BLaER1 treated with 17β-estradiol and CSF1 and Interleukin-3, amounts not matched to agents 10 nM and 100 nM (cell line): ENCODE data around the gene KIF16B.
A peak's percentile ranks its signal among the peaks of the same experiment; 100 is the strongest.

ENCODE experiments used
- H3K27ac ChIP-seq, 11 experiments: shearing (Covaris generic); formaldehyde crosslinking; 2 replicates each; pipeline ENCODE4 v1.8.1; 2022
- H3K27me3 ChIP-seq, 11 experiments: shearing (Covaris generic); formaldehyde crosslinking; 2 replicates each; pipeline ENCODE4 v1.8.1; 2022
- H3K36me3 ChIP-seq, 11 experiments: shearing (Covaris generic); formaldehyde crosslinking; 2 replicates each; pipeline ENCODE4 v1.8.1; 2022
- H3K4me1 ChIP-seq, 10 experiments: shearing (Covaris generic); formaldehyde crosslinking; 2 replicates each; pipeline ENCODE4 v1.8.1; 2022
- H3K4me2 ChIP-seq, 11 experiments: shearing (Covaris generic); formaldehyde crosslinking; 2 replicates each; pipeline ENCODE4 v1.8.1; 2022
- H3K4me3 ChIP-seq, 10 experiments: shearing (Covaris generic); formaldehyde crosslinking; 2 replicates each; pipeline ENCODE4 v1.8.1; 2022
- H3K9ac ChIP-seq, 11 experiments: shearing (Covaris generic); formaldehyde crosslinking; 2 replicates each; pipeline ENCODE4 v1.8.1; 2022
- H3K9me3 ChIP-seq, 11 experiments: shearing (Covaris generic); formaldehyde crosslinking; replicated peaks in 1 of 11; 2 replicates each; pipeline ENCODE4 v1.8.1; 2022
- H4K20me1 ChIP-seq, 11 experiments: shearing (Covaris generic); formaldehyde crosslinking; 2 replicates each; pipeline ENCODE4 v1.8.1; 2022
- Cebpa-rat ChIP-seq, 11 experiments: shearing (Covaris generic); IDR thresholded peaks; 2 replicates each; pipeline ENCODE4 v1.8.1; 2022

KIF16B gene

GRCh38 chr20:16351415-16351814, 221.8 kb downstream of the KIF16B start:
- Histone ChIP-seq H3K9me3 (peaks cover 0 to 4% (median 0%) of the 10 kb centered on the region in 11 experiments; a peak in 2 of 22 replicates), H3K4me1 (peaks cover 0 to 20% (median 10%) of the 10 kb centered on the region in 10 experiments; a peak in 12 of 20 replicates), H3K9ac (no peak overlapping the region), H3K27ac (no peak overlapping the region), H3K36me3 (peaks cover under 1 to 52% (median 18%) of the 10 kb centered on the region in 11 experiments; a peak in 17 of 22 replicates), H3K4me3 (no peak overlapping the region), H4K20me1 (no peaks in the 10 kb centered on the region), H3K4me2 (peak overlapping the region in 7 of 11 experiments; percentile 6 to 62 (median 34); a peak in 11 of 22 replicates), H3K27me3 (no peaks in the 10 kb centered on the region)
- TF ChIP-seq Cebpa-rat (IDR thresholded peaks at IDR 0.05): no peak

DNA sequence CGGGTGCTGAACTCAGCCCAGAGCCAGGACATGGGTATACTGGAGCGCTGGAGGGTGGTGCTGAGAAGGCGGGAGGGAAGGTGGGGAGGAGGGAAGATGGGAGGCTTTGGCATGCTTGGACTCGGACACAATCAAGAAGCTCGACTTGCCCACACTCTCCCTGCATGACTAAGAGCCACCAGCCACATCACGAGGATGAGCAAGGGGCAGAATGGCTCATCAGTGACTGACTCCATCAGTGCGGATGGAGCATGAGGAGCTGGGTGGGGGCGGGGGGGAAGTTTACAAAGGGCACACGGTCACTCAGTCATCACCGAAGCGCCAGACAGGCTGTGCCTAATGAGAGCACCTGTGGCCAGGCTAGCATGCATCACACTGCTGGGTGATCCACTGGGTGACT, 222.8 kb downstream of the KIF16B start:
- Histone ChIP-seq H3K4me1 (peaks cover 0 to 20% (median 10%) of the 10 kb centered on the region in 10 experiments; a peak in 12 of 20 replicates), H3K36me3 (peaks cover 0 to 51% (median 16%) of the 10 kb centered on the region in 11 experiments; a peak in 17 of 22 replicates), H3K9ac (no peak overlapping the region), H3K4me2 (no peak overlapping the region), H4K20me1 (no peaks in the 10 kb centered on the region), H3K4me3 (no peak overlapping the region), H3K9me3 (no peaks in the 10 kb centered on the region), H3K27me3 (no peaks in the 10 kb centered on the region), H3K27ac (no peak overlapping the region)
- TF ChIP-seq Cebpa-rat (IDR thresholded peaks at IDR 0.05): no peak

DNA sequence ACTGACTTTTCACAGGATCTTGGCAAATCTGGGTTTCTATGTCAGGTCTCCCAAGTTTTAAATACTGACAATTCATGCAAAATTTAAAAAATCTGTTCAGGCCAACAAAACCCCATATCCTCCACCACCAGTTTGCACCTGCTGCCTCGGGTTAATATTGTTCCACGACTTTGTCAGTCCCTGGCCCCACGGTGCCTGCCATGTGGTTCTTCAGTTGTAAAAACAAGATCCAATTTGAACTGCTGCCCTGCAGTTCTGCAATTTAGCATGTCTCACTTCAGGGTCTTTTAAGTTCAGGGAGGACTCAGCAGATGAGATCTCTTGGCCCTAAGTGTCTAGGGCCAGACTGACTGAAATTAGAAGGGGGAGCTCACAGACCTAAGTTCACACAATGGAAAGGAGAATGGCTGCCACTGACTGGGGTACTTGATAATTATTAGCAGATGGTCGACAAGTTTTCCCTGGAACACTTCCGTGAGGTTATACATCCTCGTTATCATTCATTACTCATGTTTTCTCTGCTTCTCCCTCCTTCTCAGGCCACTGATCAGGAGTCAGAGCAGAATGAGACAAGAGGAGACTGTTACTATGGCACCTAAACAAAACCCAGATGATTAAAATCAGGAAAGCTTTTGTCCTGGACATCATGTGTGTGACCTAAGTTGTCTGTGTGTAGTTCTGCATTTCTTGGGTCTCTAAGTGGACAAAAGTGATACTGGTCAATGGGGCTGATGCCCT, 223.6 kb downstream of the KIF16B start:
- Histone ChIP-seq H3K27me3 (no peaks in the 10 kb centered on the region), H3K4me2 (no peak overlapping the region), H3K27ac (no peak overlapping the region), H3K9me3 (no peaks in the 10 kb centered on the region), H4K20me1 (no peaks in the 10 kb centered on the region), H3K4me3 (no peak overlapping the region), H3K4me1 (peaks cover 0 to 20% (median 10%) of the 10 kb centered on the region in 10 experiments; a peak in 12 of 20 replicates), H3K9ac (no peak overlapping the region), H3K36me3 (peaks cover 0 to 47% (median 19%) of the 10 kb centered on the region in 11 experiments; a peak in 17 of 22 replicates)
- no peak for TF ChIP-seq Cebpa-rat (IDR thresholded peaks at IDR 0.05)

GRCh38 chr20:16346956-16347355, 226.3 kb downstream of the KIF16B start:
- Histone ChIP-seq H3K9me3 (no peaks in the 10 kb centered on the region), H3K36me3 (peaks cover 0 to 47% (median 21%) of the 10 kb centered on the region in 11 experiments; a peak in 18 of 22 replicates), H3K27ac (no peak overlapping the region), H3K4me2 (no peak overlapping the region), H3K27me3 (no peaks in the 10 kb centered on the region), H3K4me3 (no peak overlapping the region), H3K4me1 (peaks cover 0 to 12% (median 9%) of the 10 kb centered on the region in 10 experiments; a peak in 12 of 20 replicates), H3K9ac (no peak overlapping the region), H4K20me1 (no peaks in the 10 kb centered on the region)
- no peak for TF ChIP-seq Cebpa-rat (IDR thresholded peaks at IDR 0.05)

DNA sequence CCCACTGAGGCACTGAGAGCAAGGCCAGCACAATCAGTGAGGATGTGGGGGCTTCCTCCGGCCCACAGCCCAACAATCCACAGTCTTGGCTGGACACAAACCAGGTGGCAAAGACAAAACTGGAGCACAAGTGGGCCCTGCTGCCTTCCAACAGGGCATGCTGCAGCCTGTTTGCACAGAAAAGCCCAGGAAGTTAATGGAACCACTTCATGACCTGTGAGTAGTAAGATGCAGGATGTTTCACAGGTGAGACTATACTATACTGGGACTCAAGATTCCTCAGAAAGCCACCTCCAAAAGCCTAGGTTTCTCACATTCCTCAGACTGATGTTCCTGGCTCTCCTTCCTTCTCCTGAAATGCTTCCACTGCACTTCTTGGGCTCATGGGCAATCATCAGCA, 235.5 kb downstream of the KIF16B start:
- Histone ChIP-seq H3K9ac (no peak overlapping the region), H3K4me1 (peaks cover 0 to 13% (median 0%) of the 10 kb centered on the region in 10 experiments; a peak in 6 of 20 replicates), H3K4me2 (no peak overlapping the region), H3K27me3 (no peaks in the 10 kb centered on the region), H3K9me3 (peaks cover 10 to 35% (median 24%) of the 10 kb centered on the region in 11 experiments; a peak in 21 of 22 replicates), H3K4me3 (no peak overlapping the region), H3K36me3 (peaks cover 22 to 73% (median 49%) of the 10 kb centered on the region in 11 experiments), H3K27ac (no peak overlapping the region), H4K20me1 (no peaks in the 10 kb centered on the region)
- TF ChIP-seq Cebpa-rat (IDR thresholded peaks at IDR 0.05): no peak

DNA sequence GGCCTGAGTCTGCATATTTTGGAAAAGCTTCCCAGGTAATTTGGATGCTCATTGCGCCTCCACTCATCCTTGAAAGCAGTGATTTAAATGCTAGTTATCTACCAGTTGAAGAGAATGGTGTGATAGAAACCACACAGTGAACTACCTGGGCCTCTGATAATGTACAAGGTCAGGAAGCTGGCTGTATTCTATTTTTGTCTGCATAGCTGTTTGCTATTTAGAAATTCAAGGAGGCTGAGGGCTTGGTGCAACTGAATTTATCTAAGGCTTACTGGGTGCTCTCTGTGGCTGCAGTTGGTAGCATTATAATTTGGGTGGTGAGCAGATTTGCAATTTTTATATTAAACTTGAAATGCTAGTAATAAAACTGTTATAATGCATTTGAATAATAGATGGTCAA, 245.6 kb downstream of the KIF16B start:
- no peak overlapping the region for H3K4me3 ChIP-seq
- TF ChIP-seq Cebpa-rat (IDR thresholded peaks at IDR 0.05): no peak
- peaks cover 4 to 63% (median 26%) of the 10 kb centered on the region in 11 experiments; a peak in 18 of 22 replicates for H3K36me3 ChIP-seq
- peaks cover 13 to 39% (median 26%) of the 10 kb centered on the region in 11 experiments; a peak in 20 of 22 replicates for H3K9me3 ChIP-seq
- no peak overlapping the region for H3K27ac ChIP-seq
- no peak overlapping the region for H3K9ac ChIP-seq
- H4K20me1 ChIP-seq: no peaks in the 10 kb centered on the region
- no peaks in the 10 kb centered on the region for H3K4me1 ChIP-seq
- no peak overlapping the region for H3K4me2 ChIP-seq
- H3K27me3 ChIP-seq: no peaks in the 10 kb centered on the region

- H3K4me3 ChIP-seq: no peak overlapping the region
- no peaks in the 10 kb centered on the region for H4K20me1 ChIP-seq
- peaks cover 0 to 48% (median 19%) of the 10 kb centered on the region in 11 experiments; a peak in 15 of 22 replicates for H3K36me3 ChIP-seq
- H3K27ac ChIP-seq: no peak overlapping the region
- H3K9ac ChIP-seq: no peak overlapping the region
- H3K9me3 ChIP-seq: peaks cover 7 to 40% (median 28%) of the 10 kb centered on the region in 11 experiments; a peak in 20 of 22 replicates
- TF ChIP-seq Cebpa-rat (IDR thresholded peaks at IDR 0.05): no peak
- H3K4me2 ChIP-seq: no peak overlapping the region
- H3K4me1 ChIP-seq: peaks cover 9 to 12% (median 11%) of the 10 kb centered on the region in 10 experiments; a peak in 18 of 20 replicates
- no peaks in the 10 kb centered on the region for H3K27me3 ChIP-seq
Observed at GRCh38 chr20:16321291-16321690, 252.0 kb downstream of the KIF16B start.

GRCh38 chr20:16317445-16318362, 255.5 kb downstream of the KIF16B start:
- H3K4me1 ChIP-seq: peaks cover 20 to 29% (median 24%) of the 10 kb centered on the region in 10 experiments
- H3K4me2 ChIP-seq: peak overlapping the region; percentile 19 to 62 (median 40); a peak in 20 of 22 replicates
- no peaks in the 10 kb centered on the region for H4K20me1 ChIP-seq
- H3K27ac ChIP-seq: peak overlapping the region in 2 of 11 experiments; percentile 11 to 12; a peak in 3 of 22 replicates
- no peaks in the 10 kb centered on the region for H3K27me3 ChIP-seq
- H3K36me3 ChIP-seq: peaks cover 0 to 55% (median 24%) of the 10 kb centered on the region in 11 experiments; a peak in 14 of 22 replicates
- H3K4me3 ChIP-seq: no peak overlapping the region
- no peak for TF ChIP-seq Cebpa-rat (IDR thresholded peaks at IDR 0.05)
- no peak overlapping the region for H3K9ac ChIP-seq
- peaks cover 0 to 43% (median 19%) of the 10 kb centered on the region in 11 experiments; a peak in 14 of 22 replicates for H3K9me3 ChIP-seq
